ENCODE measurements around the gene STAMBP.

DNA sequence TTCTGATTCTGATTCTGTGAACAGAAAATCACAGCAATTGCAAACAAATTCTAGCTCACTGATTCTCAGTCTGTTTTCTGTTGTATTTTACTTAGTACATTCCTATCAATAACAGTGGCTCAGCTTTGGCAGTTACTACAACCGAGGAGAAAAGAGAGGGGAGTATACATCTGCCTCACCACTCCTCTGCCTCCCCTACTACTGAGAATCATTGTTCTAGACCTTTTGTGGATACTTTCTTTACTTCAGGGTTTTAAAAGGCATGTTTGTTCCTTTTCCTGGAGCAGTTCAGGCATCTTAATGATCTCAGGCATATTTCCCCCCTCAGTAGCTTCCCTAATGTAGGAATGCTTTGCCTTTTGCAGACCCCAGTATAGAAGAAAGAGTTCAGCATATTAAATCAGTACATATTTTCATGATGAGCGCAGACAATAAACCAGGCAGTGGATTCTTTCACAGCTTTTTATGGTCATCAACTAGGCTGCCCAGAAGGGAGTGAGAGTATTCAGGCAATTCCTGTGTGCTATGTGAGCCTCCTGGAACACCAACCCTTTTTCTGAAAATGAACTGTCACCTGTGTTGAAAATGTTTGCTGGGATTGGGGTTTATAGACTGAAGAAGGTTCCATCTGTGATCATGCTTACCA, 10.3 kb downstream of the STAMBP start:
- TF ChIP-seq, protein P1, sequence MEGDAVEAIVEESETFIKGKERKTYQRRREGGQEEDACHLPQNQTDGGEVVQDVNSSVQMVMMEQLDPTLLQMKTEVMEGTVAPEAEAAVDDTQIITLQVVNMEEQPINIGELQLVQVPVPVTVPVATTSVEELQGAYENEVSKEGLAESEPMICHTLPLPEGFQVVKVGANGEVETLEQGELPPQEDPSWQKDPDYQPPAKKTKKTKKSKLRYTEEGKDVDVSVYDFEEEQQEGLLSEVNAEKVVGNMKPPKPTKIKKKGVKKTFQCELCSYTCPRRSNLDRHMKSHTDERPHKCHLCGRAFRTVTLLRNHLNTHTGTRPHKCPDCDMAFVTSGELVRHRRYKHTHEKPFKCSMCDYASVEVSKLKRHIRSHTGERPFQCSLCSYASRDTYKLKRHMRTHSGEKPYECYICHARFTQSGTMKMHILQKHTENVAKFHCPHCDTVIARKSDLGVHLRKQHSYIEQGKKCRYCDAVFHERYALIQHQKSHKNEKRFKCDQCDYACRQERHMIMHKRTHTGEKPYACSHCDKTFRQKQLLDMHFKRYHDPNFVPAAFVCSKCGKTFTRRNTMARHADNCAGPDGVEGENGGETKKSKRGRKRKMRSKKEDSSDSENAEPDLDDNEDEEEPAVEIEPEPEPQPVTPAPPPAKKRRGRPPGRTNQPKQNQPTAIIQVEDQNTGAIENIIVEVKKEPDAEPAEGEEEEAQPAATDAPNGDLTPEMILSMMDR (conservative IDR thresholded peaks at IDR 0.05; ENCODE audit: low read length) = no peak
- no peak for TF ChIP-seq EZH2phosphoT487 (IDR thresholded peaks at IDR 0.05; ENCODE audit: borderline replicate concordance)

All from Loucy (cell line).